Immature natural killer cell (primary cell): ENCODE measurements around the gene RDH14. TPM values are rescaled to one million over a fixed set of nuclear protein-coding genes. Genes with fewer than 3 reads are reported as not detected.

ENCODE experiments used
- DNase-seq, 3 donors: peaks; one replicate each; pipeline ENCODE4 v3.0.0; 2022; ENCODE audit warnings: mixed read lengths in 1 of 3
- H3K27ac Mint-ChIP-seq, 6 donors: one replicate each; pipeline ENCODE4 v1.8.0; 2020; ENCODE audit warnings: mixed read lengths in 6 of 6, mild to moderate bottlenecking in 5 of 6, inconsistent platforms in 4 of 6, moderate library complexity in 3 of 6
- H3K27me3 Mint-ChIP-seq, 3 donors: one replicate each; pipeline ENCODE4 v1.8.0; 2020 to 2021; ENCODE audit warnings: low read depth in 3 of 3, mild to moderate bottlenecking in 3 of 3, mixed read lengths in 3 of 3, moderate library complexity in 3 of 3, inconsistent platforms in 1 of 3
- H3K36me3 Mint-ChIP-seq, 3 donors: one replicate each; pipeline ENCODE4 v1.8.0; 2020; ENCODE audit warnings: mixed read lengths in 3 of 3, inconsistent platforms in 2 of 3, mild to moderate bottlenecking in 2 of 3
- H3K4me1 Mint-ChIP-seq, 2 donors: one replicate each; pipeline ENCODE4 v1.8.0; 2020; ENCODE audit warnings: inconsistent platforms in 2 of 2, mild to moderate bottlenecking in 2 of 2, mixed read lengths in 2 of 2, moderate library complexity in 1 of 2
- H3K4me3 Mint-ChIP-seq, 5 donors: one replicate each; pipeline ENCODE4 v1.8.0; 2020; ENCODE audit warnings: mild to moderate bottlenecking in 5 of 5, mixed read lengths in 5 of 5, inconsistent platforms in 3 of 5, moderate library complexity in 3 of 5
- H3K9me3 Mint-ChIP-seq, 6 donors: one replicate each; pipeline ENCODE4 v1.8.0; 2020; ENCODE audit warnings: mild to moderate bottlenecking in 6 of 6, mixed read lengths in 6 of 6, inconsistent platforms in 4 of 6, moderate library complexity in 3 of 6
- polyA plus RNA-seq, 3 donors: library from polyadenylated mRNA; unstranded; fragments of 300-500 nt; fragmentation: Illumina TruSeq; gene quantifications; one replicate each; pipeline ENCODE4 v1.2.3, GENCODE V29; 2021

Gene RDH14
- polyA plus RNA-seq, 3 donors from 2014 or later = 34.9 to 45.2 (median 36.7) TPM

DNA sequence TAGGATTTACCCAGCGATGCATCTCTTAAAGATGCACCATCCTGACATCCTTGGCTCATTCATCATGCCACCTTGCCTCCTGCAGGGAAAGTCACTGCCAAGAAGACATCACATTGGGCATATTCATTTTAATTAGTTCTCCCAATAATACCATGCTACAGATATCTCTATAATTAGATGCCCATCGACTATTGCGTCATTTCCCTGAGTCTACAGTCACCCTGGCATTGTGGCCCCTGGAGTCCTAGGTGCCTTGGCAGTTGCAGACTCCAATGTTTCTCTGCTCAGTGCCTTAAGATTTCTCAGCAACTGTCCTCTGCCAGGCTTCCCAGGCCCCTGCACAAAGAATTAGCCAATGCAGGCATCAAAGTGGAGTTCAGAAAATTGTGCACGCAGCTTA, 32.6 kb downstream of the RDH14 start:
- DNase-seq = no peak
- Mint-ChIP-seq H3K4me3 (no peak overlapping the region), H3K36me3 (no peaks in the 10 kb centered on the region), H3K27ac (no peak overlapping the region), H3K9me3 (no peaks in the 10 kb centered on the region), H3K27me3 (peaks cover 0 to 4% (median 2%) of the 10 kb centered on the region in 3 donors), H3K4me1 (no peaks in the 10 kb centered on the region)

DNA sequence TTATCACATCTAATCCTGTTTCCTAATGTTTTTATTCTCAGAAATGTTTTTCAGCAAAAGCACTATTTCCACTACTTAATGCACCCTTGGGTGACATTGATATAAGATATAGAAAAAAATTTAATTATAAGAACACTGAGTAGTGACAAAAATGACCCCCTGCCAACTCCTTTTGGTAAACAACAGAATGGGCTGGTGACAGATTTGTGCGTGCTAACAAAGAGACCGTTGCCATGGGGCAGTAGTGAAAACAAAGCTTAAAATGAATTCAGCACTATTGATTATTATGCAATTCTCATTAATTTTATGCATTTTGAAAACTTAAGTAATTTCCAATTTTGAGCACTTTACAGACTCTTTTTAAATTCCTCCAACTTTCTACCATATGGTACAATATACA, 33.1 kb downstream of the RDH14 start:
- Mint-ChIP-seq H3K4me1 (no peaks in the 10 kb centered on the region), H3K4me3 (no peak overlapping the region)
- no peak for DNase-seq

DNA sequence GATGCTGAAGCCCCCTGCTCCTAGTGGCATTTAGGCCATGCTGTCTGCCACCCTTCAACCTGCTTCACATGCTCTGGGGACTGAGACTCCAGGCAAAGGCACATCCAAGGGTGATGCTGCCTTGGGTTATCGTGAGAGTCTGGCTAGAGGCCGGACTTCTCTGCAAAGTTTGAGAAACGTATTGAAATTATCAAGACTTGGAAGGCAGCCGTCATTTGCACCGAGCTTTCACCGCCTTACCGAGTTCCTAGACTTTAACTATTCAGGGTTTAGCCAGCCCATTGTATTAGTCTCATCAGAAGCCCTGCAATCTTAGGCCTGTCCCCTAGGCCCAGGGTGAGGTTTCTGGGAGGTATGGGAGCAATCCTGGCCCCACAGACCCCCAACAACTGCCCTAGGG, 34.0 kb downstream of the RDH14 start:
- H3K36me3 Mint-ChIP-seq = no peaks in the 10 kb centered on the region
- no peaks in the 10 kb centered on the region for H3K4me1 Mint-ChIP-seq
- peaks cover 0 to 4% (median 2%) of the 10 kb centered on the region in 3 donors for H3K27me3 Mint-ChIP-seq
- no peak for DNase-seq
- H3K4me3 Mint-ChIP-seq = no peak overlapping the region
- H3K9me3 Mint-ChIP-seq = no peaks in the 10 kb centered on the region
- H3K27ac Mint-ChIP-seq = no peak overlapping the region

More for the DNA sequence above, 33.1 kb downstream of the RDH14 start:
- Mint-ChIP-seq H3K36me3 (no peaks in the 10 kb centered on the region), H3K27me3 (peaks cover 0 to 4% (median 2%) of the 10 kb centered on the region in 3 donors), H3K9me3 (no peaks in the 10 kb centered on the region), H3K27ac (no peak overlapping the region)

DNA sequence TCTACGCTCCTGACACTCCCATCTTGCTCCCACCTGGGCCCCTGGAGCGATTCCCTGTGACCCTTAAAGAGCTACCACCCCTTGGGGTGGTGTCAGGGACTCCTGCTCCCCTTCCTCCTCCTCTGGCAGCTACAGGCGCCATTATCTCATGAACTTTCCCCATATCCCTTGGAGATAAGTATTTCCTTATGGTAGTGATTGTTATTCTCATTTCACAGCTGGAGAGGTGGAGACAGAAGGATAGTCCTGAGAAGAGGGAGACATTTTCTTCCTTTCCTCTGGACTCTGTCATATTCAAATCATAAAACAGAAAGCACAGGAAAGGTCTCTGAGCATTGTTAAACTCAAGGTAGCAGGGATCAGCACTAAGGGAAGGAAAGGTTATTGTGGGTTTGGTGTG, 34.6 kb downstream of the RDH14 start:
- Mint-ChIP-seq H3K9me3 (no peaks in the 10 kb centered on the region), H3K27me3 (peaks cover 0 to 4% (median 2%) of the 10 kb centered on the region in 3 donors), H3K4me3 (no peak overlapping the region), H3K27ac (no peak overlapping the region), H3K36me3 (no peaks in the 10 kb centered on the region), H3K4me1 (no peaks in the 10 kb centered on the region)
- DNase-seq = no peak

DNA sequence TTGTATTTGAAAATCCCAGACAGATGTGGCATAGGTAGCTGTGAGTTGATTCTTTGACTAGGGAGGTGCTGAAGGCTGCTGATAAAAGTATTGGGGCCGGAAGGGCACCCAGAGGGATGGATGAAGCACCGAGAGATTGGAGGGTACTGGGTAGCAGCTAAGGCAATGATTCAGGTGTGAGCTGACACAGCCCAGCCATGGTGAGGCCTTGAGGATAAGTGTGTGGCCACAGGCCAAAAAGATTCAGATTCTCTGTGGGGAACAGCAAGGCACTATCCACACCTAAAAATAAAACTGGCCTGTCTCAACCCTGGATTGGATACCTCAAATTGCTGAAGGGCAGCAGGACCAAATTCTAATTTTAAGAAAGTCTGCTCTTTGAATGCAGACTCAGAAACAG, 35.2 kb downstream of the RDH14 start:
- Mint-ChIP-seq H3K4me3 (no peak overlapping the region), H3K9me3 (no peaks in the 10 kb centered on the region), H3K27ac (no peak overlapping the region), H3K27me3 (peaks cover 2 to 4% (median 3%) of the 10 kb centered on the region in 3 donors), H3K4me1 (no peaks in the 10 kb centered on the region), H3K36me3 (no peaks in the 10 kb centered on the region)
- DNase-seq = no peak

DNA sequence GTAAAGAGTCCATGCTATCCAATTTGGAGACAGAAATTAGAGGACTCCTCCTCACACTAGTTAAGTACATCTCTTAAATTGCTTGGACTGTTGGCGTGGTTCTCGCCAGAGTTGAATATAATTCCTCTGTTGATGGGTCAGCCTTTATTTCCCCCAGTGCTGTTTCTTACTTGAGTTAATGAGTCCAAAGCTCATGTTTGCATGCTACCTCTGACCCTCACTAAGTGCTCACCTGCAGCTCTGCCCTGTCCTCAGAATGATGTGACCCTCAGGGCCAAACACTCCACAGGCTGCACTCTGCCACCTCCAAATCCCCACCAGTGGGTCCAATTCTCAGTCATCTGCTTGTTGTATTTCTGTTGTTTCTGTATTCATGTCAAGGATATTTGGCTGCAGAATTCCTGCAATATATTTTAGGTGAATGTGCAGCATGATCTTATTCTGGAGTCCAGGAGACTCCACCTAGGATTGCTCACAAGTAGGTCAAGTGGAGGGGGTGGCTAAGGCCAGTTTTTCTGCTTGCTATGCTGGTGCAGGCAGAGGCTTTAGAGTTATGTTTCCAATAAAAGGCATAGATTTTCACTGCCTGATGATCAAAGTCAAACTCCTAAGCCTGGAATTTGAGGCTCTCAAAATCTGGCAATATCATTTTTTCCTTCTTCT, 37.8 kb downstream of the RDH14 start:
- Mint-ChIP-seq H3K36me3 (no peaks in the 10 kb centered on the region), H3K27me3 (peaks cover 0 to 3% (median 2%) of the 10 kb centered on the region in 3 donors)

DNA sequence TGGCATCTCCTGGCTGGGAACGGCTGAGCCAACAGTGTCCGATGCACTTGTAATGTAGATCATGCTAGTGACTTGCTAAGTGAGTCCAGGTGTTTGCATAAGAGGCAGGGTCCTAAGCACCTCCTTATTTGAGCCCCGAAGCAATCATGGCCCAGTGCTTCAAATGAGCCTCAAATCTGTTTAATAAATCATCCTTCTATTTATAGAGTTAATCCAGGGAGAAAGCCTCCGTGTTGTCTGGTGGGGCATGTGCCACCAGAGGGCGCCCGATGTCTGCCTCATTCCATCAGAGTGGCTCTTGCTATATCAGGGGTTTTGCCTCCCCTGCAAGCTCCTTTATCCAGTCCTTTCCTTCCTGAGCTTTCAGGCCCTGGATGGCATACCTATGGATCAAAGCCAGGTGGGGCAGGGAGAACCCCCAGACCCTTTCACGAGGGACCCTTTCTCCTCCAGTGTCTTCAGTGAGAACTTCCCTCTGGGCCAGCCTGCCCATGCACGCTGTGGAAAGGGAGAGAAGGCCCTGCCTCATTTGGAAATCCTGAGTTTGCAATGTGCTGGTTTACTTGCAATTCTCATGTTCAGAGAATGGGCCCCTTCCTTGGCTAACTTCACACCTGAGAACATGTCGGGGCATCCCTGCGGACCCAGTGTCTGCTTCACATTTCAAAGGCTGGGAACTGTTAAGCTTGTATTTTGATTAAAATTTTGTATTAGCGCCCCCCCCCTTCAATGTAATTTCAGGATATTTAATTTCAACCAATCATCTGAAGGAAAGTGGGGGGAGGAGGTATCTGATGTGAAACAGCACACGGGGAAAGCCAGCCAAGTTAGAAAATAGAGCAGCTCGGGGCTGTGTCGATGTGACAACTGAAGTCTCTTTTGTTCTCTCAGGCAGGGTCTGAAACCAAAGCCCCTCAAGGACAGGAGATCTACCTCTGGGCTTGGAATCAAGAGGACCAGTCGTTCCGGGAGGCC, 39.7 kb downstream of the RDH14 start:
- peaks cover 2 to 5% (median 3%) of the 10 kb centered on the region in 3 donors for H3K27me3 Mint-ChIP-seq
- peak; percentile 52 to 63 (median 52) for DNase-seq
- no peak overlapping the region for H3K4me3 Mint-ChIP-seq
- H3K9me3 Mint-ChIP-seq = no peaks in the 10 kb centered on the region
- H3K36me3 Mint-ChIP-seq = no peaks in the 10 kb centered on the region
- H3K4me1 Mint-ChIP-seq = no peaks in the 10 kb centered on the region
- no peak overlapping the region for H3K27ac Mint-ChIP-seq

More for the DNA sequence above, 37.8 kb downstream of the RDH14 start:
- Mint-ChIP-seq H3K4me1 (no peaks in the 10 kb centered on the region), H3K27ac (no peak overlapping the region), H3K9me3 (no peaks in the 10 kb centered on the region), H3K4me3 (no peak overlapping the region)
- no peak for DNase-seq

DNA sequence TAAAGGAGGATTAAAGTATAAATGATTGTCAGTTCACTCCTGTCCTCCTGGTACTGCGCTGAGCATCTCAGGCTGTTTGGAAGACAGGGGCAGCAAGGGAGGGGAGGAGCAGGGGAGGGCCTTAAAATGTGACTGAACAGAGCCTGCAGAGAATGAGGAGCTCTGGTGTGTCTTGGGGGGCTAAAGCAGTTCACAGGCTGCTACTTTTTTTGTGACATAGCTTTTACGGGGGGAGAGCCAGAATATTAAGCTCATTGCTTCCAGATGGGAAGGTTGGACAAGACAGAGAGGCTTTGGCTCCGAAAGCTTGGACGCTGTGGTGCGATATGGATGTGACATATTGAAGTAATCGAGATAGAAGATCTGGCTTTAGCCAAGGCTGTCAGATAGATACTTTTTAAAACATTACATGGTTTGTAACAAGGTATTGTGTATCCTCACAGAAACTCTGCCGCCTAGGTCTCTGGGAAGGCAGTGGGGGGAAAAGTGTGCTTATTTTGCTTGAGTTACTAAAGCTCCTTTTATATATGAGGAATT, 40.5 kb downstream of the RDH14 start:
- H3K27me3 Mint-ChIP-seq = peaks cover 3 to 8% (median 6%) of the 10 kb centered on the region in 3 donors
- no peak overlapping the region for H3K4me3 Mint-ChIP-seq
- no peaks in the 10 kb centered on the region for H3K36me3 Mint-ChIP-seq
- H3K4me1 Mint-ChIP-seq = no peaks in the 10 kb centered on the region
- H3K27ac Mint-ChIP-seq = no peak overlapping the region
- H3K9me3 Mint-ChIP-seq = no peaks in the 10 kb centered on the region
- DNase-seq = no peak

DNA sequence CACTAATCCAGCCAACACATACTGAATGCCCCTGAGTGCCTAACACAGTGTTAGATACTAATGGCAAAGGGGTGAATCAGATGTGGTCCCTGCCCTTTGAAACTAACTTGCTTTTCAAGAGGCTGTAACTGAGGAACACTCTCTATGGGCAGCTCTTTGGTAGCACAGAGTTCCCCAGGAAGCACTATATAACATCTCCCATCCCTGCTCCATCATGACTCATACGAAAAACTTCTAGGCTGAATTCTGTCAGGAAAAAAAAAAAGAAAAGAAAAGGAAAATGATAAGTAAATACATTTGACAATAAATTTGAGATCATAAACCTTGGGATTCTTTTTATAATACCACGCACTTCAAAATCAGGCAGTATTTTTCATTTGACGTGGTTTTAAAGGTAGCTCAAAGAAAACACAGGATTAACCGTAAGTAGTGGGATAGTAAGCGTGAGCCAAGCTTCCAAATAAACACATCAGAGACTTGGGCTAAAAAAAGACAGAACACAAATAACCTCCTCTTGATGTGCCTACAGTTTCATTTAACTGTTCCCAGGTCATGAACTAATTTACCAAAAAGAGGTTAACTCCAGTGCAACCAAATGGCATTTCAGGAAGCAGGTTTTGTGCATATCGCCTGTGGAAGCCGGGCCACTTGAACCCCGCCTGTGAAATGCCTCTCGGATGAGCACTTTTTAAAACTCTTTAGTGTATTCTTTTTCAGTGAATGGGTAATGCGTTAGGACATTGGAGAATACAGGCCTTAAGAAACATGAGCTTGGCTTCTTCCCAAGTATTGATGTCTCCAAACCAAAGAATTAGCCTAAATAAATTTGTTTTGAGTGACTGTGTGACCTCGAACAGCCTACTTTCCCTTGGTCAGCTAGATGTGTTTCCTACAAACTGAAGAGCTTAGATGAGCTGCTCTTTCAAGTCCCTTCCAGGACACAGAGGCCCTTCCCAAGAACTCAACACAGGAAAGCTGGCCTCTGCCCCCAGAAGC, 42.0 kb downstream of the RDH14 start:
- H3K4me3 Mint-ChIP-seq = no peak overlapping the region
- H3K36me3 Mint-ChIP-seq = no peaks in the 10 kb centered on the region
- H3K27ac Mint-ChIP-seq = no peak overlapping the region
- H3K27me3 Mint-ChIP-seq = peaks cover 3 to 8% (median 7%) of the 10 kb centered on the region in 3 donors
- no peaks in the 10 kb centered on the region for H3K9me3 Mint-ChIP-seq
- no peak for DNase-seq
- no peaks in the 10 kb centered on the region for H3K4me1 Mint-ChIP-seq

DNA sequence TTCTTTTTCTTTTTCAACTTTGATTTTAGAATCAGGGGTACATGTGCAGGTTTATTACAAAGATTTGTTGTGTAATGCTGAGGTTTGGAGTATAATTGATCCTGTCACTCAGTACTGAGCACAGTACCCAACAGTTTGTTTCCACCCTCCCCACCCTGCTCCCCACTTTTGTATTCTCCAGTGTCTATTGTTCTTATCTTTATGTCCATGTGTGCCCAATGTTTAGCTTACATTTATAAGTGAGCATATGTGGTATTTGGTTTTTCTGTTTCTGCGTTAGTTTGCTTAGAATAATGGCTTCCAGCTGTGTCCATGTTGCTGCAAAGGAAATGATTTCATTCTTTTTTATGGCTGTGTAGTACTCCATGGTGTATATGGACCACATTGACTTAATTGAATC, 43.1 kb downstream of the RDH14 start:
- Mint-ChIP-seq H3K9me3 (no peaks in the 10 kb centered on the region), H3K4me3 (no peak overlapping the region), H3K4me1 (no peaks in the 10 kb centered on the region), H3K27ac (no peak overlapping the region), H3K27me3 (peaks cover 3 to 8% (median 5%) of the 10 kb centered on the region in 3 donors), H3K36me3 (no peaks in the 10 kb centered on the region)
- DNase-seq = no peak

DNA sequence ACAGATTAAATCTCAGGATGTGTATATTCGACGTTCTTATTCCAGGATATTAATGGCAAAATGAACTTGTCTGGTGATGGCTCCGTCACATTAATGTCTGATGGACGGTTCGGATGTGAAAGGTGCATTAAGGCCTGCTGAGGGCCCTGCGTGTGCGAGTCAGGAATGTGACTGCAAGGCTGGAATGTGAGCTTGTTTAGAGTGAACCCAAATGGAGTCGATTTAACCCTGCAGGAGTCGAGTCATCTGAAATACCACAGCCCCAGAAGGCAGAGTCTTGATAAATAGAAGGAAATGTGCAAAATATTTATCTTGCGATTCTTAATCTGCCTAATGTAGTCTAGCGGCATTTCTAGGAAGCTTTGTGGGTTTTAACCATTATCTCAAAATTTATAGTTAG, 44.3 kb downstream of the RDH14 start:
- no peak overlapping the region for H3K27ac Mint-ChIP-seq
- no peak for DNase-seq
- no peaks in the 10 kb centered on the region for H3K36me3 Mint-ChIP-seq
- peaks cover 3 to 12% (median 7%) of the 10 kb centered on the region in 3 donors for H3K27me3 Mint-ChIP-seq
- no peaks in the 10 kb centered on the region for H3K9me3 Mint-ChIP-seq
- no peak overlapping the region for H3K4me3 Mint-ChIP-seq
- no peaks in the 10 kb centered on the region for H3K4me1 Mint-ChIP-seq

DNA sequence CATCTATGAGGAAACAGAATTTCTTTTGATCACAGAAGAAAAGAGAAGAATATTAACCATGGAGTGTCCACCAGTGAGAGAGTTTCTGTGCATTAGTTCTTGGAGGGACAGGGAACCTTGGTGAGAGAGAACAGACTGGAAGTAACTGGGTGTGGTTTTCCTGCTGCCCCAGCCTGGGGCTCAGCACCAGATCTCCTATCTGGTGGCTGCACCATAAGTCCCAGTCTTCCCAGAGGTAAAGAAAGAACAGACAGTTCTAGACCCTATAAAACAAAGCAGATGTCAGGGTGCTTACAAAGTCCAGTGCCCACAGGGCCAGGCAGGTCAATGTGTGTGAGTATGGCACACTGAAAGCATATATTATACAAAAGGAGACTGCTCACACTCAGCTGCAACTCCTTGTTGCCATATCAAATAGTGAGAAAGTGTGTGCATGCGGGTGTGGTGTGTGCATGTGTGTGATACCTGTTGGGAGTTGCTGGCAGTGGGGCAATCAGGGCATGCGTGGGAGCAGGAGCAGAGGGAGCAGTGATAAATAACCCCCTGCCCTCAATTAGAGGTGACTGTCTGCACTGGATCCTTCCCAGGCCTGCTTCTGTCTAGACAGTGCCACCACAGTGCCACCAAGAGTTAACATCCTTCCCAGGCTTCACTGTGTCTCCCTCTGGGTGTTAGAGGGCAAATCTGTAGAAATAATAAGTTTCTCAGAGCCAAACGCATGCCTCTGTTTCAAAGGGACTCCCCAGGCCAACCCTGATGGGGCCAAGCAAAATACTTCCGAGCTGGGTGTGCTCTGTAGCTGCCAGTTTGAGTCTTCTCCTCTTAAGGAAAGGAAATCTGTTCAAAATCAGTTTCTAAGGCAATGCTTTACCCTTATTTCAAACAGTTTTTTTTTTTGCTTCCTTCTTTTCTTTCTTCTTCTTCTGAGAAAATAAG, 45.7 kb downstream of the RDH14 start:
- no peaks in the 10 kb centered on the region for H3K36me3 Mint-ChIP-seq
- H3K9me3 Mint-ChIP-seq = no peaks in the 10 kb centered on the region
- no peak overlapping the region for H3K4me3 Mint-ChIP-seq
- no peak for DNase-seq
- no peaks in the 10 kb centered on the region for H3K4me1 Mint-ChIP-seq
- H3K27me3 Mint-ChIP-seq = peaks cover 0 to 12% (median 9%) of the 10 kb centered on the region in 3 donors
- H3K27ac Mint-ChIP-seq = no peak overlapping the region
